Measurements from ENCODE around the gene NUP214.

DNA sequence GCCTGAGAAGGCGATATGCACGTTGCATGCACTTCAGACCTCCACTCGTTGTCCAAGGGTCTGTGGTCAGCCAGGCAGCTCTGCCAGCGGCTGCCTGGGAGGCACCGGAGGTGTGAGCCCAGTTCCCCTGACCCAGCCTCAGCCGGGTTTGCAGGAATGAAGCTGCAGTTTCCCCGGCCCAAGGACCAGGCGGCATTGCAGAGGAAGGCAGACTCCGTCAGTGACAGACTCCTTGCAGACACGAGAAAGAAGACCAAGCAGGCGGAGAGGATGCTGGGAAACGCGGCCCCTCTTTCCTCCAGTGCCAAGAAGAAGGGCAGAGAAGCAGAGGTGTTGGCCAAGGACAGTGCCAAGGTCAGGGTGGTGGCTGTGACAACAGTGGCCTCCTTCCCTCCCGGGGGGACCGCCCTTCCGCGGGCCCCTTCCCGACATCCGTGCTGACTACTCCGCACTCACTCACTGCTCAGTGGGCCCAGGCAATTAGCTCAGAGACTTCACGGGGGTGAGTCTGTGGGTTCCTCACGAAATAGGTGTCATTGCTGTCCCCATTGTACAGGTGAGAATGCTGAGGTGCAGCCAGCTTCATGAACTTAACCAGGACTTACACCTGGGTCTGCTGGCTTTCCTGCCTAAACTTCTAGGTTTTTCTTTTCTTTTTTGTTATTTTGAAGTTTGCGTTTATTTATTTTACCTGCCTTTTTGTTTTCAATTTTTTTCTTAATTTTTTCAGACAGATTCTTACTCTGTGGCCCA, 39.8 kb upstream of the NUP214 start:
- TF ChIP-seq, protein P1, sequence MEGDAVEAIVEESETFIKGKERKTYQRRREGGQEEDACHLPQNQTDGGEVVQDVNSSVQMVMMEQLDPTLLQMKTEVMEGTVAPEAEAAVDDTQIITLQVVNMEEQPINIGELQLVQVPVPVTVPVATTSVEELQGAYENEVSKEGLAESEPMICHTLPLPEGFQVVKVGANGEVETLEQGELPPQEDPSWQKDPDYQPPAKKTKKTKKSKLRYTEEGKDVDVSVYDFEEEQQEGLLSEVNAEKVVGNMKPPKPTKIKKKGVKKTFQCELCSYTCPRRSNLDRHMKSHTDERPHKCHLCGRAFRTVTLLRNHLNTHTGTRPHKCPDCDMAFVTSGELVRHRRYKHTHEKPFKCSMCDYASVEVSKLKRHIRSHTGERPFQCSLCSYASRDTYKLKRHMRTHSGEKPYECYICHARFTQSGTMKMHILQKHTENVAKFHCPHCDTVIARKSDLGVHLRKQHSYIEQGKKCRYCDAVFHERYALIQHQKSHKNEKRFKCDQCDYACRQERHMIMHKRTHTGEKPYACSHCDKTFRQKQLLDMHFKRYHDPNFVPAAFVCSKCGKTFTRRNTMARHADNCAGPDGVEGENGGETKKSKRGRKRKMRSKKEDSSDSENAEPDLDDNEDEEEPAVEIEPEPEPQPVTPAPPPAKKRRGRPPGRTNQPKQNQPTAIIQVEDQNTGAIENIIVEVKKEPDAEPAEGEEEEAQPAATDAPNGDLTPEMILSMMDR (IDR thresholded peaks at IDR 0.05): no peak
- TF ChIP-seq ZFX (IDR thresholded peaks at IDR 0.05; ENCODE audit: borderline replicate concordance): no peak
